Measurements from ENCODE around the gene KATNAL2. TPM values are rescaled to one million over a fixed set of nuclear protein-coding genes. Genes with fewer than 3 reads are reported as not detected.

KATNAL2 gene
- polyA plus RNA-seq, 3 donors, result 0.35 to 0.36 TPM; not detected in 1

DNA sequence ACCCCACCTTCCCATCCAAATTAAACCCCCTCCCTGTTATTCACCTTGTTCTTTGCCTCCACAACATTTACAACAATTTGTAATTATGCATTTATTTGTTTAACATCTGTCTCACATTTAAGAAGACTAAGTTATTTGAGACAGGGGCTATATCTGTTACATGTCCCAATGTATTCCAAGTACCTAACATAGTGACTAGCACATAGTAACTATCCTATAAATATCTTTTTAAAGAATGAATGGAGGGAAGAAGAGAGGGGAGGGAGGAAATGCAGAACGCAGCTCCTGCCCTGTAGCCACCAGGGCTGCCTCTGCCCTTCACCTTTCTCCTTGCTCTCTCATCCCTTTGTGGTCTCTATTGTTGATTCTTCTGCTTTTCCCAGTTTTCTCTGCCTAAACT is 192.3 kb downstream of the KATNAL2 start:
- peaks cover 0 to 2% (median 0%) of the 10 kb centered on the region in 7 donors for H3K9me3 Mint-ChIP-seq
- H3K36me3 Mint-ChIP-seq, result peaks cover 86 to 88% of the 10 kb centered on the region in 2 donors
- no peak overlapping the region for H3K4me3 ChIP-seq (replicated peaks in 1 of 3; ENCODE audit: low read depth in 2 of 3, low read length in 3 of 3)
- H3K79me2 ChIP-seq (ENCODE audit: insufficient read depth, low read length), result no peaks in the 10 kb centered on the region
- no peak for DNase-seq
- H3K4me2 ChIP-seq (replicated peaks; ENCODE audit: extremely low read depth, low read length, poor library complexity, severe bottlenecking), result no peak overlapping the region
- intact Hi-C loops (cut with micrococcal nuclease), result loop anchor here in 1 of 2 donors (10.0 kb wide), 1 partner anchor 95 kb away; no protein-coding TSS in a partner anchor
- H3K4me1 ChIP-seq (ENCODE audit: control insufficient read depth in 1 of 2, insufficient read depth in 2 of 2, low read length in 2 of 2), result no peaks in the 10 kb centered on the region
- peaks cover 60 to 98% of the 10 kb centered on the region in 2 donors for H3K36me3 ChIP-seq (replicated peaks in 1 of 2; ENCODE audit: control insufficient read depth in 1 of 2, insufficient read depth in 2 of 2, low read length in 2 of 2)
- no peak overlapping the region for H2AFZ ChIP-seq (ENCODE audit: insufficient read depth, low read depth, low read length, poor library complexity, severe bottlenecking)
- TF ChIP-seq, protein P1, sequence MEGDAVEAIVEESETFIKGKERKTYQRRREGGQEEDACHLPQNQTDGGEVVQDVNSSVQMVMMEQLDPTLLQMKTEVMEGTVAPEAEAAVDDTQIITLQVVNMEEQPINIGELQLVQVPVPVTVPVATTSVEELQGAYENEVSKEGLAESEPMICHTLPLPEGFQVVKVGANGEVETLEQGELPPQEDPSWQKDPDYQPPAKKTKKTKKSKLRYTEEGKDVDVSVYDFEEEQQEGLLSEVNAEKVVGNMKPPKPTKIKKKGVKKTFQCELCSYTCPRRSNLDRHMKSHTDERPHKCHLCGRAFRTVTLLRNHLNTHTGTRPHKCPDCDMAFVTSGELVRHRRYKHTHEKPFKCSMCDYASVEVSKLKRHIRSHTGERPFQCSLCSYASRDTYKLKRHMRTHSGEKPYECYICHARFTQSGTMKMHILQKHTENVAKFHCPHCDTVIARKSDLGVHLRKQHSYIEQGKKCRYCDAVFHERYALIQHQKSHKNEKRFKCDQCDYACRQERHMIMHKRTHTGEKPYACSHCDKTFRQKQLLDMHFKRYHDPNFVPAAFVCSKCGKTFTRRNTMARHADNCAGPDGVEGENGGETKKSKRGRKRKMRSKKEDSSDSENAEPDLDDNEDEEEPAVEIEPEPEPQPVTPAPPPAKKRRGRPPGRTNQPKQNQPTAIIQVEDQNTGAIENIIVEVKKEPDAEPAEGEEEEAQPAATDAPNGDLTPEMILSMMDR (IDR thresholded peaks at IDR 0.05), result no peak
- no peaks in the 10 kb centered on the region for H3K27me3 ChIP-seq (ENCODE audit: control insufficient read depth in 2 of 2, insufficient read depth in 2 of 2, low read length in 2 of 2)
- H3K9me3 ChIP-seq (replicated peaks in 1 of 2; ENCODE audit: control insufficient read depth in 1 of 2, insufficient read depth in 1 of 2, low read length in 2 of 2), result no peaks in the 10 kb centered on the region
- H3K4me1 Mint-ChIP-seq, result no peaks in the 10 kb centered on the region
- WGBS (ENCODE audit: insufficient coverage), result no CpG with 5 or more reads among the region's 1 CpG
- H3K27ac Mint-ChIP-seq, result no peak overlapping the region
- no peaks in the 10 kb centered on the region for H4K20me1 ChIP-seq (ENCODE audit: insufficient read depth, low read length)
- no peak overlapping the region for H3K27ac ChIP-seq (ENCODE audit: low read depth in 1 of 2, low read length in 2 of 2)
- no peak overlapping the region for H3K9ac ChIP-seq (ENCODE audit: insufficient read depth, low read length, poor library complexity, severe bottlenecking)
- peaks cover 0 to 1% (median 0%) of the 10 kb centered on the region in 3 donors for H3K27me3 Mint-ChIP-seq (ENCODE audit: low read depth in 3 of 3)
- no peak overlapping the region for H3K4me3 Mint-ChIP-seq

DNA sequence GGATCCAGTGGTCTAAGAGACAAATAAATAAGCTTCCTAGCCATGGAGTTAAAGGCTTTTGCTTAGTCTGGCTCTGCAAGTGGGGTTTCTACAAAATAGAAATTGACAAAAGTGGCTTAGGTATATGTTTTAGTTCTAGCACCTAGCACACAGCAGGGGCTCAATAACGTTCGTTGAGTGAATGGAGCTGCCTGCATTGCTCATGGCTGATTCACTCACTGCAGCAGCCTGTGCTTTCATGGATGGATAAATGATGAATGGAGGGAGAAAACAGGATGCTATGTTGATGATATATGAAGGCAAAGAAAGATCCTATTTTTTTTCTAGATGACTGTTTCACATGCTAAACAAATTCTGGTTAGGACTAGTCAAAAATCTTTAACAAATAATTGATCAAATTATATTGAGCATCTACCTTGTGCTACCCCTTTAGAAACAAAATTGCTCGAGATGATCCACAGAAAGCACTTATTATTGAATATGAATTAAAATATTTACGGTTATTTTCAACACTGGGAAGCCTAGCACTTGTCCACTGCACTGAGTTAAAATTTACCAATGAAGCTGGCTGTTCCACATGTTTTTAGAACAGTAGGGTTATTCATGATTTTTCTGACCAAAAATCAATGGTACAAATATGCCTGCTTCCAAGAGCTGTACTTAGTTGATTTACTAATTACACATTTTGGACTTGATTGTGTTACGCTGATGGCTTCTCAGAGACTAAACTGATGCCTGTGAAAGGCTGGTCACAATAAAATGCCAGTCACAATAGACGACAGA is 193.3 kb downstream of the KATNAL2 start:
- Histone ChIP-seq H3K9me3 (replicated peaks in 1 of 2; ENCODE audit: control insufficient read depth in 1 of 2, insufficient read depth in 1 of 2, low read length in 2 of 2) (no peaks in the 10 kb centered on the region), H3K9ac (ENCODE audit: insufficient read depth, low read length, poor library complexity, severe bottlenecking) (no peak overlapping the region), H4K20me1 (ENCODE audit: insufficient read depth, low read length) (no peaks in the 10 kb centered on the region), H3K27me3 (ENCODE audit: control insufficient read depth in 2 of 2, insufficient read depth in 2 of 2, low read length in 2 of 2) (no peaks in the 10 kb centered on the region), H3K4me2 (replicated peaks; ENCODE audit: extremely low read depth, low read length, poor library complexity, severe bottlenecking) (no peak overlapping the region), H3K27ac (ENCODE audit: low read depth in 1 of 2, low read length in 2 of 2) (no peak overlapping the region), H3K4me3 (replicated peaks in 1 of 3; ENCODE audit: low read depth in 2 of 3, low read length in 3 of 3) (no peak overlapping the region), H3K79me2 (ENCODE audit: insufficient read depth, low read length) (no peaks in the 10 kb centered on the region), H2AFZ (ENCODE audit: insufficient read depth, low read depth, low read length, poor library complexity, severe bottlenecking) (no peak overlapping the region), H3K4me1 (ENCODE audit: control insufficient read depth in 1 of 2, insufficient read depth in 2 of 2, low read length in 2 of 2) (no peaks in the 10 kb centered on the region), H3K36me3 (replicated peaks in 1 of 2; ENCODE audit: control insufficient read depth in 1 of 2, insufficient read depth in 2 of 2, low read length in 2 of 2) (peaks cover 66 to 97% of the 10 kb centered on the region in 2 donors)
- WGBS (ENCODE audit: insufficient coverage), result 97% methylated on average over 4 of the region's 6 CpGs
- H3K4me3 Mint-ChIP-seq, result no peak overlapping the region
- H3K27me3 Mint-ChIP-seq (ENCODE audit: low read depth in 3 of 3), result peaks cover 0 to 1% (median 0%) of the 10 kb centered on the region in 3 donors
- DNase-seq, result no peak
- H3K9me3 Mint-ChIP-seq, result peaks cover 0 to 2% (median 0%) of the 10 kb centered on the region in 7 donors
- intact Hi-C loops (cut with micrococcal nuclease), result no loop called here
- TF ChIP-seq, protein P1 (IDR thresholded peaks at IDR 0.05), result no peak
- H3K27ac Mint-ChIP-seq, result no peak overlapping the region
- H3K4me1 Mint-ChIP-seq, result no peaks in the 10 kb centered on the region
- H3K36me3 Mint-ChIP-seq, result peaks cover 84 to 89% of the 10 kb centered on the region in 2 donors
